ENCODE data around the gene ADAMTSL4. TPM values are rescaled to one million over a fixed set of nuclear protein-coding genes. Genes with fewer than 3 reads are reported as not detected.
A peak's percentile ranks its signal among the peaks of the same experiment; 100 is the strongest.

ADAMTSL4 gene
- total RNA-seq, 1 donor from 2014 or later = 2.3 TPM

DNA sequence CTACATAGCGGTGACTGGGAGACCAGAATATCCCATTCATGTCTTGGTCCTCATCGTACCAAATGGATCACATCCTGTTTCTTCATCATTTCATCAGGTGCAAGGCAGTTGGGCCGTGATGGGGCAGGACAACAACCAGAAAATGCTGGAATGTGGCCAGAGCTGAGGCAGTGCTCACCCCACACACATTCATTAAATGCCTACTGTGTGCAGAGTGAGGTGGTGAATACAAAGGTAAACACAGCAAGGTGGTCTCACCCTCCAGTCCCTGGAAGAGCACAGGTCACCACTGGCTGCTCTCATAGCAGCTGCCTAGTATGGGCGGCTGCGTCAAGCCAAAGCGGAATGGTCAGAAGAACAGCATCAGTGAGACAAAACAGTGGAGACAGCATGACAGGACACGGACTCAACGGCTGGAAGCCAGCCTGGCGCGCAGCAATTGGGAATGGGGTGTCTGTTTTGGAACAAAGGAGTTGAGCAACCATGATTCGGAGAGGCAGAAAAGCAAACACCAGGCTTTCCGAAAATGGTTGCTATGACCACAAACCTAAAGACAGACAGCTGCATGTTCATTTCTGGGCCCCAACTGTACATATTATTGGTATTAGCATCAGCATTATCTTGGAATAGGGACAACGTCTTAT lies 5.6 kb upstream of the ADAMTSL4 start:
- Mint-ChIP-seq H3K4me3 (ENCODE audit: unreplicated experiment) (no peak overlapping the region), H3K4me1 (ENCODE audit: unreplicated experiment) (peaks cover 5% of the 10 kb centered on the region), H3K27me3 (ENCODE audit: unreplicated experiment) (no peaks in the 10 kb centered on the region), H3K36me3 (ENCODE audit: unreplicated experiment) (no peaks in the 10 kb centered on the region), H3K9me3 (ENCODE audit: unreplicated experiment) (no peaks in the 10 kb centered on the region), H3K27ac (ENCODE audit: unreplicated experiment) (no peak overlapping the region)
- no peak for DNase-seq (ENCODE audit: extremely low spot score, unreplicated experiment)
- TF ChIP-seq, protein P1, sequence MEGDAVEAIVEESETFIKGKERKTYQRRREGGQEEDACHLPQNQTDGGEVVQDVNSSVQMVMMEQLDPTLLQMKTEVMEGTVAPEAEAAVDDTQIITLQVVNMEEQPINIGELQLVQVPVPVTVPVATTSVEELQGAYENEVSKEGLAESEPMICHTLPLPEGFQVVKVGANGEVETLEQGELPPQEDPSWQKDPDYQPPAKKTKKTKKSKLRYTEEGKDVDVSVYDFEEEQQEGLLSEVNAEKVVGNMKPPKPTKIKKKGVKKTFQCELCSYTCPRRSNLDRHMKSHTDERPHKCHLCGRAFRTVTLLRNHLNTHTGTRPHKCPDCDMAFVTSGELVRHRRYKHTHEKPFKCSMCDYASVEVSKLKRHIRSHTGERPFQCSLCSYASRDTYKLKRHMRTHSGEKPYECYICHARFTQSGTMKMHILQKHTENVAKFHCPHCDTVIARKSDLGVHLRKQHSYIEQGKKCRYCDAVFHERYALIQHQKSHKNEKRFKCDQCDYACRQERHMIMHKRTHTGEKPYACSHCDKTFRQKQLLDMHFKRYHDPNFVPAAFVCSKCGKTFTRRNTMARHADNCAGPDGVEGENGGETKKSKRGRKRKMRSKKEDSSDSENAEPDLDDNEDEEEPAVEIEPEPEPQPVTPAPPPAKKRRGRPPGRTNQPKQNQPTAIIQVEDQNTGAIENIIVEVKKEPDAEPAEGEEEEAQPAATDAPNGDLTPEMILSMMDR (IDR thresholded peaks at IDR 0.05) = no peak

GRCh38 chr1:150544204-150544603 lies 5.0 kb upstream of the ADAMTSL4 start:
- DNase-seq (ENCODE audit: extremely low spot score, unreplicated experiment) = no peak
- Mint-ChIP-seq H3K27me3 (ENCODE audit: unreplicated experiment) (no peaks in the 10 kb centered on the region), H3K4me1 (ENCODE audit: unreplicated experiment) (peaks cover 3% of the 10 kb centered on the region), H3K36me3 (ENCODE audit: unreplicated experiment) (no peaks in the 10 kb centered on the region), H3K27ac (ENCODE audit: unreplicated experiment) (no peak overlapping the region), H3K4me3 (ENCODE audit: unreplicated experiment) (no peak overlapping the region), H3K9me3 (ENCODE audit: unreplicated experiment) (no peaks in the 10 kb centered on the region)
- TF ChIP-seq, protein P1 (IDR thresholded peaks at IDR 0.05) = no peak

DNA sequence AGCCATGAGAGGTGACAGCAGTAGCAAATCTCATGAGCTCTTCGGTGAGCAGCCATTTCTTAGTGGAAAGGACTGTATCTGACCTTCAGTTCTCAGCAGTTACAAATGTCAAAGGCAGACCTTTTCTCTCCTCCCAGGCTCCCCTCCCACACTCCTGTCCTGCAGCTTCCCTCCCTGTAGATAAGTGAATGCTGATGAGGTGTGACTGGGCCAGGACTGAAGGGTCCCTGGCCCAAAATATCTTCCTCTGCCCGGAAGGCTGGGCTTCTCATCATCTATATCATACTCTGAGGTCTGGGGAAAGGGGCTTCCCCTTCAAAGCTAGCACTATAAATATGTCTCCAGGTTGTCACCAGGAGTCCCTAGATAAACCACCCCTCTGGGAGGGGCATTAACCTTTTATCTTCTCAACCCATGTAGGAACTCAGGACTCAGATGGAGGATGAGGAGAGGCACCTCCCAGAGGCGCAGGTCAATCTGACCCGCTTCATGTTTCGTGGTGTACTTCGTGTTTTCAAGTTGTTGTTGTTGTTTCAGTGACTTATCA lies 3.6 kb upstream of the ADAMTSL4 start:
- TF ChIP-seq, protein P1 (IDR thresholded peaks at IDR 0.05) = no peak
- Mint-ChIP-seq H3K27me3 (ENCODE audit: unreplicated experiment) (no peaks in the 10 kb centered on the region), H3K36me3 (ENCODE audit: unreplicated experiment) (no peaks in the 10 kb centered on the region), H3K27ac (ENCODE audit: unreplicated experiment) (no peak overlapping the region), H3K4me1 (ENCODE audit: unreplicated experiment) (peaks cover 9% of the 10 kb centered on the region), H3K4me3 (ENCODE audit: unreplicated experiment) (no peak overlapping the region), H3K9me3 (ENCODE audit: unreplicated experiment) (no peaks in the 10 kb centered on the region)
- DNase-seq (ENCODE audit: extremely low spot score, unreplicated experiment) = no peak

DNA sequence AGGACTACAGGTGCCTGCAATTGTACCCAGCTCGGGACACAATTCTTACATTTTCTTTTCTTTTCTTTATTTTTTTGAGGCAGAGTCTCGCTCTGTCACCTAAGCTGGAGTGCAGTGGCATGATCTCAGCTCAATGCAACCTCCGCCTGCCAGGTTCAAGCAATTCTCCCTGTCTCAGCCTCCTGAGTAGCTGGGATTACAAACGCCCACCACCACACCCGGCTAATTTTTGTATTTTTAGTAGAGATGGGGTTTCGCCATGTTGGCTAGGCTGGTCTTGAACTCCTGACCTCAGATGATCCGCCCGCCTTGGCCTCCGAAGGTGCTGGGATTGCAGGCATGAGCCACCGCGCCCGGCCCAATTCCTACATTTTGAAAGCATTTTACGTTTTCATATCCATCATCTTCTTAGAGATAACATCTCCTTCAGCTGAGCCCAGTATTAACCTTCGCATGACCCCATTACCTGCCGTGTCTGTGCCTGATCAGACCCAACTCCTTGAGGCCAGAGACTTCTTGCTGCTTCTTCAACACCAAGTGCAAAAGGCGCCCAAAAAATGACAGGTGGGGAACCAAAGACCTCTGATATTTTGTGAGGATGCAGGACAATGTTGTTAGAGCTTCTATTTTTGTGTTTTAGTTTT lies 2.8 kb upstream of the ADAMTSL4 start:
- no peak overlapping the region for H3K27ac Mint-ChIP-seq (ENCODE audit: unreplicated experiment)
- peaks cover 14% of the 10 kb centered on the region for H3K4me1 Mint-ChIP-seq (ENCODE audit: unreplicated experiment)
- TF ChIP-seq, protein P1 (IDR thresholded peaks at IDR 0.05) = no peak
- H3K4me3 Mint-ChIP-seq (ENCODE audit: unreplicated experiment) = no peak overlapping the region
- no peaks in the 10 kb centered on the region for H3K36me3 Mint-ChIP-seq (ENCODE audit: unreplicated experiment)
- no peaks in the 10 kb centered on the region for H3K9me3 Mint-ChIP-seq (ENCODE audit: unreplicated experiment)
- no peaks in the 10 kb centered on the region for H3K27me3 Mint-ChIP-seq (ENCODE audit: unreplicated experiment)
- DNase-seq (ENCODE audit: extremely low spot score, unreplicated experiment) = no peak

DNA sequence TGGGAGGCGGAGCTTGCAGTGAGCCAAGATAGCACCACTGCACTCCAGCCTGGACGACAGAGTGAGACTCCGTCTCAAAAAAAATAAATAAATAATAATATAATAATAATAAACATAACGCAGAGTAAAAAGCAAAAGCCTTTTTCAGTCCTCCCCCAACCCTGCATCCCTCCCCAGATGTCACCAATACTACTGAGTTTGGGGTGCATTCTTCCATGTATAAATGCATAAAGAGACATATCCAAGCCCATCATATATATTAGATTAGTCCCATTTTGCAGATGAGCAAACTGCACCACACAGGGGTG lies 930 bp upstream of the ADAMTSL4 start:
- Mint-ChIP-seq H3K27ac (ENCODE audit: unreplicated experiment) (peak overlapping the region; percentile 60), H3K36me3 (ENCODE audit: unreplicated experiment) (no peaks in the 10 kb centered on the region), H3K9me3 (ENCODE audit: unreplicated experiment) (no peaks in the 10 kb centered on the region), H3K4me1 (ENCODE audit: unreplicated experiment) (peaks cover 28% of the 10 kb centered on the region), H3K27me3 (ENCODE audit: unreplicated experiment) (no peaks in the 10 kb centered on the region), H3K4me3 (ENCODE audit: unreplicated experiment) (peak overlapping the region; percentile 69)
- TF ChIP-seq, protein P1 (IDR thresholded peaks at IDR 0.05) = no peak
- DNase-seq (ENCODE audit: extremely low spot score, unreplicated experiment) = no peak

All from osteocyte (in vitro differentiated cells).